NCI-H1105 (cell line): Measurements from ENCODE around the gene FARSA.
"Not testable (repeated sequence)": the region's sequence is repeated elsewhere in the genome, so short reads cannot be mapped to it uniquely, and the experiment has no call there.

Source experiments
- DNase-seq: peaks from one replicate; lab custom pipeline; 2025; lab: John Stamatoyannopoulos, UW

FARSA gene

DNA sequence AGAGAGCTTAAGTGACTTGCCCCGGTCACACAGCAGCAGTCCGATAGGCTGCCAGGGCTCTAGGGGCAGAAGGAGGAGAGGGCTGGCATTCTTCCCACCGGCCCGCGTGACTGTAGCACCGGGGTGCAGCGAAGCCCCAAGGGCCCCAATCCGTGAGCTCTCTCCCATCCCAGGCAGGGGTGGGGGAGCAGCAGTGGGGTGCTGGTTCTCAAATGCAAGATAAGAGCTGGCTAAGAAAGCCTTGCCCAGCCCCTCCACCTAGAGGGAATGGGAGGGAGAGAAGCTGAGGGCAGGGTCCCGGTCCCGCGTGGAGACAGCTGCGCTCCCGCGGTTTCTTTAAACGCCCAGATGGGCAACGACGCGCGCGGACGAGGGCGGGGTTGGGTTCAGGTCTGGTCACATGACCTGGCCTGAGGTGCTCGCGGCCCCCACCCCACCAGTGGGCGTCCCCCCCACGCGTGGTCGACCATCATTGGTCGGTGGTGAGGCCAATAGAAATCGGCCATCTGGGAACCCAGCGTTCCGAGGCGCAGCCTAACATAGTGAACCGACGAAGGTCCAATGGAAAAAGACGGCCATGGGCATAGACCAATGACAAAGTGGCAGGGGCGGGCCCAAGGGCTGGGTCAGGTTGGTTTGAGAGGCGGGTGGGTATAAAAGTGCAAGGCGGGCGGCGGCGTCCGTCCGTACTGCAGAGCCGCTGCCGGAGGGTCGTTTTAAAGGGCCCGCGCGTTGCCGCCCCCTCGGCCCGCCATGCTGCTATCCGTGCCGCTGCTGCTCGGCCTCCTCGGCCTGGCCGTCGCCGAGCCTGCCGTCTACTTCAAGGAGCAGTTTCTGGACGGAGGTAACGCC is 4.6 kb upstream of the FARSA start, which contains the start of gene CALR:
CALR (plus strand) TSS at position 683 of the 852 bp plus-strand sequence; CDS start at position 754, 71 bp downstream.
- peak; percentile 99 for DNase-seq

GRCh38 chr19:12937093-12937926 is 3.8 kb upstream of the FARSA start:
- no peak for DNase-seq

DNA sequence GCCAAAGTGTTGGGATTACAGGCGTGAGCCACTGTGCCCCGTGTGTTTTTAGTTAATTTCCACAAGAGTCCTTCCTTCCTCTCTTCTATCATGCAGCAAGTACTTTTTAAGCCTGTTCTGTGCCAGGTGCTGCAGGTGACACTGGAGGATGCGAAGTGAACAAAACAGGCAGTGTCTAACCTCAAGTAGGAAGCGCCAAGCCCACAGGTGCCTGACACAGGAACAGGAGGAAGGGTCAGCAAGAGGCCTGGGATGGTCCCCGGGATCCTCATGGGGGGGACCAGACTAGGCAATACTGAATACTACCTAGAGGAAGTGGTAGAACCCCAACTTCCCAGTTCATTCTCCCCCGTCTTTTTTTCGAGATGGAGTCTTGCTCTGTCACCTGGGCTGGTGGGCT is 3.1 kb upstream of the FARSA start:
- DNase-seq, result no peak

DNA sequence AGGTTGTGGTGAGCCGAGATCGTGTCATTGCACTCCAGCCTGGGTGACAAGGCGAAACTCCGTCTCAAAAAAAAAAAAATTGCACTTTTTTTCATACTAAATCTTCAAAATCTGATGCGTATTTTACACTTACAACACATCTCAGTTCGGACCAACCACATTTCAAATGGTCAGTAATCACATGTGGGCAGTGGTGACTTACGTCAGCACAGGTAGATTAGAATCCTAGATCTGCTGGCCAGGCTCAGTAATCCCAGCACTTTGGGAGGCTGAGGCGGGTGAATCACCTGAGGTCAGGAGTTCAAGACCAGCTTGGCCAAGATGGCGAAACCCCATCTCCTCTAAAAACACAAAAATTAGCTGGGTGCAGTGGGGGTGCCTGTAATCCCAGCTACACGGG is 1.6 kb upstream of the FARSA start:
- DNase-seq, result no peak

- DNase-seq, result no peak
Observed at GRCh38 chr19:12932392-12933286, 872 bp downstream of the FARSA start.

DNA sequence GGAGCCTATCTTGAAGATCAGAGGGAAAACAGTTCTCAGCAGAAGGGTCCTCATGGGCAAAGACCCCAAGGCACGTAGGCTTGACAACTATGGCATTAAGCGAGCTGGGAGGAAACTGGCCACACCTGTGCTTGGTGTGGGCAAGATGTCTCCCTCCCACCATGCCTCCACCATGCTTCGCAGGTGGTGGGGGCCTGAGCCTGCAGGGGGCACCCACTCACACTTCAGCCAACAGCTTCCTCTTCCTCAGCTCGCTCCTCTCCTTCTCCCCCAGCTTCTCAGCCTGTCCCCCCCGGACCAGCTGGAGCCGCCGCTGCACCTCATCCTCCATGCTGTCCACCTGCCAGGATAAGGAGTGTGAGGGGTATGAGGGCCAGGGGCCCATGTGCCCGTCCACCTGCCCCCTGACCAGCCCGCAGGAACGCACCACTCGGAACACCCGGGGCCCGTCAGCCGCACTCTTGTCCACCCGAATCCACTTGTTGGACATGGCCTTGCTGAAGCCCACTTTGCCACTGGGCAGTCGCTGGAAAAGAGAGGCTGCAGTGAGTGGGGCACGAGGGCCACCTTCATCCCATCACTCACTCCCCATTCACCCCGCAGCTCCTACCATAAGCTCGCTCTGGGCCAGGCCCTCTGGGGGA is 3.4 kb downstream of the FARSA start:
- DNase-seq, result no peak

DNA sequence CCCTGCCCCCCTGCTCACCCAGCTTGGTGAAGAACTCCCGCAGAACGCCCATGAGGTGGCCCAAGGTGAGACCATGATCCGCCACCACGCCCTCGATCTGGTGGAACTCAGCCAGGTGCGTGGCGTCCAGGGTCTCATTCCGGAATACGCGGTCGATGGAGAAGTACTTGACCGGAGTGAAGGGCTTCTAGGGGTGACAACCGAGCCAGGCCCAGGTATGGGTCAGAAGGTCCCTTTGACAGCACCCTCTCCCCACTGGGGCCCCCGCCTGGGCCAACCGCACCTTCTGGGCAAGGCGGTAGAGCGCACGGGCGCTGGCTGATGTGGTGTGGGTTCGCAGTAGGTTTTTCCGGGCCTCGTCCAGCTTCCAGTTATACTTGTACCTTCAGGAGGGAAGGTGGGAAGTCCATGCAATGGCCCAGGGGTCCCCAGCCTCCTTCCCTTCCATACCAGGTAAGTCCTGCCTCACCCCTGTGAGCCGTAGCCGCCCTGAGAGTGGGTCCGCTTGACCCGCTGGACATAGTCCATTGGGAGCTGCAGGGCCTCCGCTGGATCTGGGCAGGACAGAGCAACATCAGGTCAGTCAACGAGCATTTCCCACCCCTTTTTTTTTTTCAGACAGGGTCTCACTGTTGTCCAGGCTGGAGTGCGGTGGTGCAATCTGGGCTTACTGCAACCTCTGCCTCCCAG is 8.7 kb downstream of the FARSA start:
- no peak for DNase-seq

DNA sequence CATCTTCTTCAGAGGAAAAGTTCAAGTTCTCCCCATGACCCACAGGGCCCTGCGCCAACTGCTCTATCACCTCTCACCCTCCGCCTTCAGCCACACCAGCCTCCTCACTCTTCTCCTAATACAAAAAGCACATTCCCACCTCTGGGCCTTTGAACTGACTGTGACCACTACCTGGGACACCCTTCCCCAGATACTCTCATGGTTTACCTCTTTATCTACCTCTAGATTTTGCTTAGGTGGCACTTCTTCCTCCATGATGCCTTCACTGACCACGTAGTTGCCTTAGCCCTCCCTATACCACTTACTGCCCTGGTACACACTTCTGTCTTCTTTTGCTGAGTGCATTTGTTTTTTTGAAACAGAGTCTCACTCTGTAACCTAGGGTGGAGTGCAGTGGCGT is 10.6 kb downstream of the FARSA start:
- no peak for DNase-seq

- no peak for DNase-seq
Observed at GRCh38 chr19:12921047-12921446, 12.5 kb downstream of the FARSA start.

DNA sequence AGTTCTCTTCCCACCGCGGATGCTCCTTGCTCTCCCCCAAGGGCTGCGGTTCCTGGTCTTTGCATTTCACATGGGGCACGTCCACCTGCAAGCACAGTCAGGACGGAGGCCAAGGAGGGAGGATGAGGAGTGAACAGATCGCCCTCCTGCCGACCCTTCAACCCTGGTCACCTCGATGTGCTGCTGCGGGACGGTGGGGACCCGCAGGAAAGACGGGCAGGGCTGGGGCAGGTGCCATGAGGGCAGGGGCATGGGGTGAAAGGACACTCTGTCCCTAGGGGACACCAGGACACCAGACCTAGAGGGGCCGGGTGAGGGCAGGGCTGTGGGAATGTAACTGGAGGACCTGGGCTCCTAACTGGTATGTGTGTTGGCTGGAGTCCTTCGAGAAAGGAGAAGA is 15.3 kb downstream of the FARSA start:
- no peak for DNase-seq

GRCh38 chr19:12915860-12916259 is 17.7 kb downstream of the FARSA start:
- not testable (repeated sequence) for DNase-seq

DNA sequence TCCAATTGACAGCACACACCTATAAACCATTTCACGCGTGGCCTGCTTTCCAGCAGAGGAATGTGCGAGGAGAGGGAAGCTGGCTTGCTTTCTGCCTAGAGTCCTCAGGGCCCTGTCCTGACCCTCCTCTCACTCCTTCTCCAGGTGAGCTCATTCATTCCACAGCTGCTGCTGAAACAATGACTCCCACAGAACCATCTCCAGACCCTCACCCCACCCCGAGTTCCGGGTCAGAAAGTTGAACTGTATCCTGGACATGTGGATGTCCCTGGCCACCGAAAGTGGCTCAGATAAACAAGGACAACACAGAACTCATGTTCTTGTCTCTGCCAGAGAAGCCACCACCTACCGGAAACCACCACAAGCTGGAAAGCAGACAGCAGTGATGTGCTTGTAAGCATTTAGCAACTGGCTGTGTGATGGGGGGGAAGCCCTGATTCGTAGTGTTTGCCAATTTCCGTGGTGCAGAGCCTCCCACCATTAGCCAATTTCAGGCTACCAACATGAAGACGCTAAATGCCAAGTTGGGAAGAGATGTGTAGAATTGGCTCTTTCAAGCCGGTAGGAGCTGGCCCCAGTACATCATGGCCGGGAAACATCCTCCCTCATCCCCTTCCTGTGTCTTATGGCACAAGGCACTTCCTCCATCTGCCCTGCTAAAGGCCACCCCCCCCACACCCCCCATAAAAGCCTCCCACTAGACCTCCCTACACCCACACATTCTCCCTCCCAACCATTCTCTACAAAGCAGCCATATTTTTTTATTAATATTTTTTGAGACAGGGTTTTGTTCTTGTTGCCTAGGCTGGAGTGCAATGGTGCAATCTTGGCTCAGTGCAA is 19.4 kb downstream of the FARSA start:
- no peak for DNase-seq

GRCh38 chr19:12913011-12913561 is 20.4 kb downstream of the FARSA start:
- DNase-seq, result peak; percentile 99

GRCh38 chr19:12912571-12912970 is 20.9 kb downstream of the FARSA start:
- DNase-seq, result peak; percentile 94

GRCh38 chr19:12907166-12907565 is 26.3 kb downstream of the FARSA start:
- no peak for DNase-seq

DNA sequence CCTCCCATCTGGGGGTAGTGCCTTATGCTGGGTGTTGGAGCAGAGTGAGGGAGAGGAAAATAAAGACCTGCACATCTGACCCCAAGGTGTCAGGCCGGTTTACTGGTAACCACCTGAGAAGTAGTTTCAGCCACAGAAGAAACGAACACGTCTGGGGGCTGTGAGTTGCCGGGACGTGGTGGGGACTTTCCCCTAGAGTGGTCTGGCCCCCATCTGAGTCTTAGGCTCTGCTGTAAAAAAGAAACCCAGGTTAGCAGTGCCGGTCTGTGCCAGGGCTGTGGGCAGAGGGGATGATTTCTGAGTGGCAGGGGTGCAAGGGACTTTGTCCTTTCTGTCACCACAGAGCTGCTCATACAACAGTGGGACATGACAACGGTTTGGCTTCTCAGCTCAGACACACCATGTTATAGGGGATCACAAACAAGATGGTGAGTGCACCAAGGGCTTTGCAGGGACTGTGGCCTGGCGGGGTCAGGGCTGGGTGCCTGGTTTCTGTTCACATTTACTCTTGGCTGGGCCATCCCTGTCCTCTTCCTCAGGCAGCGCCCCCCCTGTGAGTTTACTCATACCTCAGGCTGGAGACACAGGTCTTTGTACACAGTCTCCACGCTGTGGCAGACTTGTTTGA is 33.5 kb downstream of the FARSA start:
- DNase-seq, result no peak

DNA sequence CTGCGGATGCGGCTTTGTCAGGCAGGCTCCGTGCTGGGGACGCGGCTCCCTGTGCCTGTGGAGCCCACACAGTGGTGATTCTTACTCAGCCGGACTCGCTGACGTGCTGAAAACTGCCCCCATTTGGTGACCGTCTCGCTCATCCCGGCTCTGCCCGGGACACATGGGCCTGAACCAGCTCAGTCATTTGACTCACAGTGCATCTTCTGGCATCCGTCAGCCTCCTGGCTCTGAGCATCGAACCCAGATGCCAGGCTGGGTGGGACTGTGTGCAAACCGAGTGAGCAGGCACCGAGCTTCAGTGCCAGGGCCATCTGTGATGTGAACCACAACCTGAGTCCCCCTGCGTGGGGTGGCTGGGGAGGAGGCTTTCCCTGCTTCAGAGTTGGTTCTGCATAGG is 37.1 kb downstream of the FARSA start:
- no peak for DNase-seq

DNA sequence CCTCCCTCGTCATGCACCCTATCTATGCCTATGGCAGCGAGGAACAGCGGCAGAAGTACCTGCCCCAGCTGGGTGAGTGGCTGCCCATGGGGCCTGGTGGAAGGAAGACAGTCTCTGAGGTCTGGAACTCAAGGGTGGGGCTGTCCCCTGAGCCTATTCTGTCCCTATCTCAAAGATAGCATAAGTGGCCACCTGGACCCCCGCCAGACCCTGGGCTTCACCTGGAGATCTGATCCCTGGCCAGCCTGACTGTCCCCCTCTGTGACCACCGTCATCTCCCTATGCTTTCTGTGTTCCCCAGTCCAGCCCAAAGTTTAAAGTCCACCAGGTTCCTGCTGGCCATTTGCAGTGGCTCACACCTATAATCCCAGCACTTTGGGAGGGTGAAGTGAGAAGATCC is 39.9 kb downstream of the FARSA start:
- DNase-seq, result no peak

DNA sequence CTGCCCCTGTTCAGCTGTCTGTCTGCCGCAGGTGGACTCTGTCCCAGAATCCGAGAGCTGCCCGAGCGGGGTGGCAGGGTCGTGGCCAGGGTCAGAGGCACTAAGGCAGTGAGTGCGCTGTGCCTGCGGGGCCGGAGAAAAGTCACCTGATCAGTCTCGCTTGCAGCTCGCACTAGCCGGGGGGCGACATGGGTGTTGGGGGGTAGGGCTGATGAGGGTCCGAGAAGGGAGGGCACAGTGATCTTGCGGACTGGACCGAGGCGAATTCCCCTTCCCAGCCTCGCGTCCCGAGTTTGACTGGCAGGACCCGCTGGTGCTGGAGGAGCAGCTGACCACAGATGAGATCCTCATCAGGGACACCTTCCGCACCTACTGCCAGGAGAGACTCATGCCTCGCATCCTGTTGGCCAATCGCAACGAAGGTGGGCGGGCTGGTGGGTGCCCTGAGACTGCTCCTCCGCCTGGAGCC is 41.9 kb downstream of the FARSA start:
- DNase-seq, result no peak
